GM06990 (cell line): ENCODE measurements around the gene ACTL8.

Experiments
- DNase-seq: peaks from one replicate; pipeline ENCODE4 v3.0.0-alpha.2; 2011; ENCODE audit not compliant: insufficient read length; ENCODE audit errors: extremely low read depth
- H3K27me3 ChIP-seq: replicated peaks from 2 replicates; pipeline ENCODE4 v1.6.0; 2011; ENCODE audit warnings: low read length; ENCODE audit not compliant: control insufficient read depth, insufficient read depth
- H3K36me3 ChIP-seq: 2 replicates; pipeline ENCODE4 v1.5.1; 2011; ENCODE audit warnings: low read length; ENCODE audit not compliant: control insufficient read depth, insufficient read depth
- H3K4me3 ChIP-seq: replicated peaks from 2 replicates; pipeline ENCODE4 v1.5.1; 2011; ENCODE audit warnings: low read depth, mild to moderate bottlenecking, control low read depth, low read length
- CTCF ChIP-seq: IDR thresholded peaks from 2 replicates; pipeline ENCODE4 v1.5.1; 2011; ENCODE audit warnings: low read length, control low read depth, mild to moderate bottlenecking, inconsistent platforms; ENCODE audit not compliant: insufficient read depth, poor library complexity, severe bottlenecking

ACTL8 gene

DNA sequence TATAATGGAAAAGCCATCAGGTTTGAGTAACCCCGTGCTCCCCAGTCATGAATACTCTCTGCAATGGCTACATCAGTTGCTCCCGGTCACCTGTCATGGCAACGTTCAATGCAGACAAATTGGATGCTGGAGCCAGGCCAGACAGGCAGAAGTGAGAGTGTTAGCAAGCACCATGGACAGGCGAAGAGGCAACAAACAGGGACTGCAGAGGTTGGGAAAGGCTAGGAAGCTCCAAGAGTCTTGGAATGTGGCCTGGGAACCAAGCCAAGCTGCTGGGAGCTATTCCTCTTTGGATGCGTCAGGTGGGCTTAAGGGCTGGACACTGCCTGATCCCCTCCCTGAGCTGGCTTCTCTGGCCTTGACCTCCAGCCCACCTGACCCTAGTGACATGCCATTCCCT is 102.9 kb downstream of the ACTL8 start:
- Histone ChIP-seq H3K4me3 (no peak overlapping the region), H3K27me3 (peaks cover 1% of the 10 kb centered on the region), H3K36me3 (no peaks in the 10 kb centered on the region)
- no peak for DNase-seq
- no peak for TF ChIP-seq CTCF

GRCh38 chr1:17860812-17861211 is 105.7 kb downstream of the ACTL8 start:
- no peak for DNase-seq
- no peak overlapping the region for H3K4me3 ChIP-seq
- H3K27me3 ChIP-seq: peaks cover 1% of the 10 kb centered on the region

GRCh38 chr1:17861685-17862084 is 106.6 kb downstream of the ACTL8 start:
- Histone ChIP-seq H3K4me3 (no peak overlapping the region), H3K27me3 (peaks cover 1% of the 10 kb centered on the region), H3K36me3 (no peaks in the 10 kb centered on the region)
- DNase-seq: no peak
- no peak for TF ChIP-seq CTCF

More at GRCh38 chr1:17860812-17861211, 105.7 kb downstream of the ACTL8 start:
- H3K36me3 ChIP-seq: no peaks in the 10 kb centered on the region
- TF ChIP-seq CTCF: no peak

DNA sequence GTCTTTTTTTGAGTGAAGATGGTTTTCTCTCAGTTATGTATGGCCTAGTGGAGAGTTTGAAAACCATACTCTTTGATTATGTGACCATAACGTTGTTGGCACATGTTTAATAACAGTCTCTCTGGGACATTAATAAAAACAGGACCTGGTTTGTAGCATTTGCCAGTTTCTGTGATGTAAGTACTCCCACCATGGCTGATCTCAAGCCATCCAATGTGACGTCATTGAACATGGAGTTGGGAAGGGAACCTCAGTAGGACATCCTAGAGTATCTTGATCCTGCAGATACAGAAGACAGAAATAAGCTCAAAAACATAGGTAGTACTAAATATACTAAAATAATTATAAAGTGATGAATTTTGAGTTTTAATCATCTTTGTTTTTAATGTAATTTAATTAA is 107.0 kb downstream of the ACTL8 start:
- Histone ChIP-seq H3K4me3 (no peak overlapping the region), H3K27me3 (peaks cover 1% of the 10 kb centered on the region), H3K36me3 (no peaks in the 10 kb centered on the region)
- DNase-seq: no peak
- no peak for TF ChIP-seq CTCF

- Histone ChIP-seq H3K4me3 (no peak overlapping the region), H3K27me3 (no peaks in the 10 kb centered on the region; the same call in 1 of the 2 replicates), H3K36me3 (no peaks in the 10 kb centered on the region)
- no peak for DNase-seq
- no peak for TF ChIP-seq CTCF
Measured at GRCh38 chr1:17865912-17866739, 111.0 kb downstream of the ACTL8 start.
